Karpas-422 (cell line): ENCODE data around the gene HACD1. TPM values are rescaled to one million over a fixed set of nuclear protein-coding genes. Genes with fewer than 3 reads are reported as not detected.

Experiments
- DNase-seq: peaks from one replicate; pipeline ENCODE4 v3.0.0-alpha.2; 2015
- H2AFZ ChIP-seq: fragments of 200-600 bp; sonication (generic); 2 replicates; pipeline ENCODE4 v1.6.1; 2014; ENCODE audit warnings: antibody characterized with exemption, low read length, mixed read lengths
- H3K27ac ChIP-seq: fragments of 200-600 bp; sonication (generic); 2 replicates; pipeline ENCODE4 v1.5.1; 2014; ENCODE audit warnings: mild to moderate bottlenecking, low read length, moderate library complexity
- H3K27me3 ChIP-seq: fragments of 200-600 bp; sonication (generic); 2 replicates; pipeline ENCODE4 v1.6.1; 2014; ENCODE audit warnings: low read length, mixed read lengths
- H3K36me3 ChIP-seq: fragments of 200-600 bp; sonication (generic); 2 replicates; pipeline ENCODE4 v1.6.1; 2014; ENCODE audit warnings: low read length, mixed read lengths; ENCODE audit not compliant: insufficient read depth
- H3K4me1 ChIP-seq: fragments of 200-600 bp; sonication (generic); 2 replicates; pipeline ENCODE4 v1.6.1; 2014; ENCODE audit warnings: mild to moderate bottlenecking, low read length, mixed read lengths
- H3K4me2 ChIP-seq: fragments of 200-600 bp; sonication (generic); 2 replicates; pipeline ENCODE4 v1.6.1; 2014; ENCODE audit warnings: low read length, low read depth, mild to moderate bottlenecking; ENCODE audit not compliant: poor library complexity, severe bottlenecking
- H3K4me3 ChIP-seq: fragments of 200-600 bp; sonication (generic); 2 replicates; pipeline ENCODE4 v1.5.1; 2014; ENCODE audit warnings: mild to moderate bottlenecking, antibody characterized with exemption, low read length, mixed read lengths
- H3K79me2 ChIP-seq: fragments of 200-600 bp; sonication (generic); 2 replicates; pipeline ENCODE4 v1.6.1; 2014; ENCODE audit warnings: mild to moderate bottlenecking, low read length, mixed read lengths
- H3K9ac ChIP-seq: fragments of 200-600 bp; sonication (generic); 2 replicates; pipeline ENCODE4 v1.6.0; 2014; ENCODE audit warnings: low read length
- H3K9me2 ChIP-seq: fragments of 200-600 bp; sonication (generic), shearing (Covaris generic); replicated peaks from 2 replicates; pipeline ENCODE4 v1.6.0; 2014; ENCODE audit warnings: mild to moderate bottlenecking, low read length, moderate library complexity; ENCODE audit not compliant: insufficient read depth
- H3K9me3 ChIP-seq: fragments of 300-700, 200-600 bp; sonication (generic); 2 replicates; pipeline ENCODE4 v1.6.1; 2014; ENCODE audit warnings: low read length, mixed read lengths
- H4K20me1 ChIP-seq: fragments of 200-600 bp; sonication (generic); 2 replicates; pipeline ENCODE4 v1.6.1; 2014; ENCODE audit warnings: mild to moderate bottlenecking, antibody characterized with exemption, low read length, low read depth; ENCODE audit not compliant: insufficient read depth
- total RNA-seq: library from RNA; depleted of rRNA; stranded (reverse); fragments of >200 nt; shearing (Covaris generic); gene quantifications from 2 replicates; pipeline ENCODE4 v1.2.3, GENCODE V29; 2014; ENCODE audit warnings: low replicate concordance

HACD1 gene
- total RNA-seq, 1 experiment from 2014 or later: not detected

GRCh38 chr10:17657103-17657500, 39.9 kb upstream of the HACD1 start:
- Histone ChIP-seq H3K27me3 (no peaks in the 10 kb centered on the region), H3K9me2 (no peaks in the 10 kb centered on the region), H3K4me1 (no peaks in the 10 kb centered on the region), H2AFZ (no peak overlapping the region), H3K9ac (no peak overlapping the region), H3K4me3 (no peak overlapping the region), H3K36me3 (peaks cover 19% of the 10 kb centered on the region), H3K4me2 (no peak overlapping the region), H4K20me1 (no peaks in the 10 kb centered on the region), H3K27ac (no peak overlapping the region), H3K79me2 (peaks cover 95% of the 10 kb centered on the region), H3K9me3 (0 out of 2 replicates have a peak, but pooled peaks cover 6% of the 10 kb centered on the region)
- DNase-seq: no peak

- Histone ChIP-seq H3K27ac (no peak overlapping the region), H2AFZ (no peak overlapping the region), H3K4me2 (no peak overlapping the region), H3K36me3 (peaks cover 19% of the 10 kb centered on the region), H3K4me1 (no peaks in the 10 kb centered on the region), H4K20me1 (no peaks in the 10 kb centered on the region), H3K79me2 (peaks cover 95% of the 10 kb centered on the region), H3K4me3 (no peak overlapping the region), H3K27me3 (no peaks in the 10 kb centered on the region), H3K9ac (no peak overlapping the region), H3K9me2 (no peaks in the 10 kb centered on the region), H3K9me3 (0 out of 2 replicates have a peak, but pooled peaks cover 6% of the 10 kb centered on the region)
- DNase-seq: no peak
Measured at GRCh38 chr10:17655567-17656146, 38.5 kb upstream of the HACD1 start.

- H3K36me3 ChIP-seq: peaks cover 21% of the 10 kb centered on the region
- no peak for DNase-seq
- no peaks in the 10 kb centered on the region for H3K4me1 ChIP-seq
- H3K27me3 ChIP-seq: no peaks in the 10 kb centered on the region
- H4K20me1 ChIP-seq: no peaks in the 10 kb centered on the region
- H3K4me2 ChIP-seq: no peak overlapping the region
- no peaks in the 10 kb centered on the region for H3K9me2 ChIP-seq
- no peak overlapping the region for H3K4me3 ChIP-seq
- H3K79me2 ChIP-seq: peaks cover 96% of the 10 kb centered on the region
- H3K9ac ChIP-seq: no peak overlapping the region
- 0 out of 2 replicates have a peak, but pooled peaks cover 6% of the 10 kb centered on the region for H3K9me3 ChIP-seq
- H2AFZ ChIP-seq: no peak overlapping the region
- H3K27ac ChIP-seq: no peak overlapping the region
Measured at GRCh38 chr10:17655009-17655408, 37.8 kb upstream of the HACD1 start.

GRCh38 chr10:17652585-17652984, 35.4 kb upstream of the HACD1 start:
- H3K4me1 ChIP-seq: no peaks in the 10 kb centered on the region
- H2AFZ ChIP-seq: no peak overlapping the region
- H3K79me2 ChIP-seq: peaks cover 98% of the 10 kb centered on the region
- H3K9me3 ChIP-seq: 0 out of 2 replicates have a peak, but pooled peaks cover 6% of the 10 kb centered on the region
- H3K4me3 ChIP-seq: no peak overlapping the region
- H3K4me2 ChIP-seq: no peak overlapping the region
- H3K27me3 ChIP-seq: no peaks in the 10 kb centered on the region
- H3K9me2 ChIP-seq: no peaks in the 10 kb centered on the region
- peaks cover 34% of the 10 kb centered on the region for H3K36me3 ChIP-seq
- no peak for DNase-seq
- no peak overlapping the region for H3K9ac ChIP-seq
- no peak overlapping the region for H3K27ac ChIP-seq
- no peaks in the 10 kb centered on the region for H4K20me1 ChIP-seq

GRCh38 chr10:17651896-17652295, 34.7 kb upstream of the HACD1 start:
- no peak overlapping the region for H3K9ac ChIP-seq
- no peak overlapping the region for H3K27ac ChIP-seq
- peaks cover 98% of the 10 kb centered on the region for H3K79me2 ChIP-seq
- H2AFZ ChIP-seq: no peak overlapping the region
- H3K4me3 ChIP-seq: no peak overlapping the region
- peaks cover 39% of the 10 kb centered on the region for H3K36me3 ChIP-seq
- H3K4me1 ChIP-seq: no peaks in the 10 kb centered on the region
- DNase-seq: no peak
- no peaks in the 10 kb centered on the region for H4K20me1 ChIP-seq
- H3K27me3 ChIP-seq: no peaks in the 10 kb centered on the region
- H3K9me2 ChIP-seq: no peaks in the 10 kb centered on the region
- 0 out of 2 replicates have a peak, but pooled peaks cover 6% of the 10 kb centered on the region for H3K9me3 ChIP-seq
- H3K4me2 ChIP-seq: no peak overlapping the region

GRCh38 chr10:17650416-17650815, 33.2 kb upstream of the HACD1 start:
- Histone ChIP-seq H3K9me2 (no peaks in the 10 kb centered on the region), H3K4me2 (no peak overlapping the region), H3K4me3 (no peak overlapping the region), H2AFZ (no peak overlapping the region), H3K36me3 (peaks cover 40% of the 10 kb centered on the region), H3K9ac (no peak overlapping the region), H4K20me1 (no peaks in the 10 kb centered on the region), H3K4me1 (peaks cover 11% of the 10 kb centered on the region), H3K79me2 (peaks cover 98% of the 10 kb centered on the region), H3K9me3 (0 out of 2 replicates have a peak, but pooled peaks cover 6% of the 10 kb centered on the region), H3K27me3 (no peaks in the 10 kb centered on the region), H3K27ac (no peak overlapping the region)
- DNase-seq: no peak

- H3K36me3 ChIP-seq: peaks cover 40% of the 10 kb centered on the region
- peaks cover 98% of the 10 kb centered on the region for H3K79me2 ChIP-seq
- no peaks in the 10 kb centered on the region for H3K27me3 ChIP-seq
- 0 out of 2 replicates have a peak, but pooled peaks cover 6% of the 10 kb centered on the region for H3K9me3 ChIP-seq
- no peaks in the 10 kb centered on the region for H3K9me2 ChIP-seq
- H2AFZ ChIP-seq: no peak overlapping the region
- peaks cover 15% of the 10 kb centered on the region for H3K4me1 ChIP-seq
- no peak overlapping the region for H3K27ac ChIP-seq
- no peaks in the 10 kb centered on the region for H4K20me1 ChIP-seq
- no peak overlapping the region for H3K4me2 ChIP-seq
- no peak overlapping the region for H3K4me3 ChIP-seq
- H3K9ac ChIP-seq: no peak overlapping the region
- DNase-seq: no peak
Measured at GRCh38 chr10:17649836-17650235, 32.7 kb upstream of the HACD1 start.

GRCh38 chr10:17649052-17649451, 31.9 kb upstream of the HACD1 start:
- H2AFZ ChIP-seq: no peak overlapping the region
- peaks cover 99% of the 10 kb centered on the region for H3K79me2 ChIP-seq
- H3K9ac ChIP-seq: no peak overlapping the region
- no peaks in the 10 kb centered on the region for H3K27me3 ChIP-seq
- H3K9me3 ChIP-seq: 0 out of 2 replicates have a peak, but pooled peaks cover 6% of the 10 kb centered on the region
- no peak overlapping the region for H3K4me3 ChIP-seq
- H3K4me1 ChIP-seq: peaks cover 15% of the 10 kb centered on the region
- H3K36me3 ChIP-seq: peaks cover 40% of the 10 kb centered on the region
- H4K20me1 ChIP-seq: no peaks in the 10 kb centered on the region; the same call in 1 of the 2 replicates
- no peak for DNase-seq
- H3K27ac ChIP-seq: no peak overlapping the region
- no peak overlapping the region for H3K4me2 ChIP-seq
- H3K9me2 ChIP-seq: no peaks in the 10 kb centered on the region
